IPS-18c (cell line): Measurements from ENCODE around the gene ZBTB47.

ENCODE experiments used
- H3K4me3 ChIP-seq: 2 replicates; pipeline ENCODE4 v1.7.0; 2013; ENCODE audit warnings: low read depth, mild to moderate bottlenecking, low read length, moderate library complexity; ENCODE audit not compliant: insufficient read depth
- H3K9me3 ChIP-seq: one replicate; pipeline ENCODE4 v1.6.1; 2013; ENCODE audit warnings: mild to moderate bottlenecking, low read length, moderate library complexity; ENCODE audit not compliant: control insufficient read depth, insufficient read depth

Gene ZBTB47

GRCh38 chr3:42673082-42673481, 19.6 kb downstream of the ZBTB47 start:
- H3K9me3 ChIP-seq = peaks cover 2% of the 10 kb centered on the region
- no peak overlapping the region for H3K4me3 ChIP-seq

- no peak overlapping the region for H3K4me3 ChIP-seq
Observed at GRCh38 chr3:42674146-42674545, 20.6 kb downstream of the ZBTB47 start.

DNA sequence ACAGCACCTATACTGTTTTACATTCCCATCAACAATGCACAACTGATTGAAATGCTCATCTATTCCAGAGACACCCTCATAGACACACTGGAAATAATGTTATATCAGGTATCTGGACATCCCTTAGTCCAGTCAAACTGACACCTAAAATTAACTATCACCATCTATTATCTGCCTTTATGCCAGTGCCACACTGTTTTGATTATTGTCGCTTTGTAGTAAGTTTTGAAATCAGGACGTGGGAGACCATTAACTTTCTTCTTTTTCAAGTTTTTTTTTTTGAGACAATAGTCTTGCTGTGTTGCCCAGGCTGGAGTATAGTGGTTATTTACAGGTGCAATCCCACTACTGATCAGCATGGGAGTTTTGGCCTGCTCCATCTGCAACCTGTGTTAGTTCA, 22.4 kb downstream of the ZBTB47 start:
- H3K9me3 ChIP-seq = no peaks in the 10 kb centered on the region
- no peak overlapping the region for H3K4me3 ChIP-seq

More at GRCh38 chr3:42674146-42674545, 20.6 kb downstream of the ZBTB47 start:
- peaks cover 2% of the 10 kb centered on the region for H3K9me3 ChIP-seq

- Histone ChIP-seq H3K9me3 (no peaks in the 10 kb centered on the region), H3K4me3 (no peak overlapping the region)
Observed at GRCh38 chr3:42678447-42678846, 24.9 kb downstream of the ZBTB47 start.

DNA sequence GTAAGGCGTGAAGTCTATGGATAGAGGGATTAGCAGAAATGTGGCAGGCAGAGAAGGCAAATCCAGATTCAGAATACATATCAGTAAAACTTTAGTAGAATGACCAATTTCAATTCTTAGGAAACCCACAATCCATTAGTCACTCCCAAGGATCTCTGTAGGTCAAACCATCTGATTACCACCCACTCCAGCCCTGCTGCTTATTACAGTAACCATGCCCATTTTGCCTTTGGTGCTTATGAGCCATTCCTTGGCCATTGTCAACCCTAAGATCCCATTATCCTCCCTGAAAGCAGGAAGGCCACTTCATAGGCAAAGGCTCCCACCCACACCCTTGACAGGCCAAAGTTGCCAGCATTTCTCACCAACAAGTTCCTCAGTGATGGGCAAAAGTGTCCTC, 26.8 kb downstream of the ZBTB47 start:
- Histone ChIP-seq H3K4me3 (no peak overlapping the region), H3K9me3 (no peaks in the 10 kb centered on the region)

GRCh38 chr3:42680806-42681205, 27.3 kb downstream of the ZBTB47 start:
- H3K9me3 ChIP-seq = no peaks in the 10 kb centered on the region

DNA sequence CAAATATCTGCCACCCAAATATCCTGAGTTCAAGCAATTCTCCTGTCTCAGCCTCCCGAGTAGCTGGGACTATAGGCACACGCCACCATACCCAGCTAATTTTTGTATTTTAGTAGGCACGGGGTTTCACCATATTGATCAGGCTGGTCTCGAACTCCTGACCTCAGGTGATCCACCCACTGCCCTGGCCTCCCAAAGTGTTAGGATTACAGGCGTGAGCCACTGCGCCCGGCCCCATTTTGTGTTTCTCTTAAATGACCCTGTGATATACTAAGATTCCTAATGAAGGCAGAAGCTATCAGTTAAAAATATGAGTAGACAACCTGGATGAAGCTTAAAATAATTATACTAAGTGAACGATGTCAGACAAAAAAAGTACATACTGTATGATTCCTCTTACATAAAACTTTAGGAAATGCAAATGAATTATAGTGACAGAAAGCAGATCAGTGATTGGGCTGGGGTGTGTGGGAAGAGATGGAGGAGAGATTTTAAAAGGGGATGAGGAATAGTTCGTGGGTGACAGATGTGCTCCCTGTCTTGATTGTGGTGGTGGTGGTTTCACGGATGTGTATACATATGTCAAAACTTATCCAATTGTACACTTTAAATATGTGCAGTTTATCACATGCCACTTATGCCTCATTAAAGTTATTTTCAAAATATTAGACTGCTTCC, 28.0 kb downstream of the ZBTB47 start:
- no peak overlapping the region for H3K4me3 ChIP-seq
- H3K9me3 ChIP-seq = no peaks in the 10 kb centered on the region

More at GRCh38 chr3:42680806-42681205, 27.3 kb downstream of the ZBTB47 start:
- H3K4me3 ChIP-seq = no peak overlapping the region

DNA sequence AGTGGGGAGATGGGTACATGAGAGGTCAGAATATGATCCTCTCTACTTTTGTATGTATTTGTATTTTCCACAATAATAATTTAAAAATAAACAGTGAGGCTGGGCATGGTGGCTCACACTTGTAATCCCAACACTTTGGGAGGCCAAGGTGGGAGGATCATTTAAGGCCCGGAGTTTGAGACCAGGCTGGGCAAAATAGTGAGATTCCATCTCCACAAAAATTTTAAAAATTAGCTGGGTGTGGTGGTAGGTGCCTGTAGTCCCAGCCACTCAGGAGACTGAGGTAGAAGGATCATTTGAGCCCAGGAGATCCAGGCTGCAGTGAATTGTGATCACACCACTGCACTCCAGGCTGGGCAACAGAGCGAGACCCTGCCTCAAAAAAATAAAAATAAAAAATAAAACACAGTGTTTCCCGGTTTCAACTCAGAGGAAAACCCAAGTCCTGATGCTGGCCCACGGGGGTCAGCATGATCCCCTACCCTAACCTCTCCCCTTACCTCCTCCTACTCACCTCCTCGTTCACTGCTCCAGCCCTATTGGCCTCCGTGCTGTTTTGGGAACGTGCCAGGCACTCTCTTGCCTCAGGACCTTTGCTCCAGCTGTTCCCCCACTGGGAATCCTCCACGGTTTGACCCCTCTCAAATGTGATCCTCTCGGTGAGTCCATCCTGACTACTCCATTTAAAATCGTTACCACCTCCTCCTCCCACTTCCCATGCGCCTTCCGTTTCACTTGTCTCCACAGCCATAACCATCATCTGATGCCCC, 29.0 kb downstream of the ZBTB47 start:
- Histone ChIP-seq H3K9me3 (no peaks in the 10 kb centered on the region), H3K4me3 (no peak overlapping the region)

DNA sequence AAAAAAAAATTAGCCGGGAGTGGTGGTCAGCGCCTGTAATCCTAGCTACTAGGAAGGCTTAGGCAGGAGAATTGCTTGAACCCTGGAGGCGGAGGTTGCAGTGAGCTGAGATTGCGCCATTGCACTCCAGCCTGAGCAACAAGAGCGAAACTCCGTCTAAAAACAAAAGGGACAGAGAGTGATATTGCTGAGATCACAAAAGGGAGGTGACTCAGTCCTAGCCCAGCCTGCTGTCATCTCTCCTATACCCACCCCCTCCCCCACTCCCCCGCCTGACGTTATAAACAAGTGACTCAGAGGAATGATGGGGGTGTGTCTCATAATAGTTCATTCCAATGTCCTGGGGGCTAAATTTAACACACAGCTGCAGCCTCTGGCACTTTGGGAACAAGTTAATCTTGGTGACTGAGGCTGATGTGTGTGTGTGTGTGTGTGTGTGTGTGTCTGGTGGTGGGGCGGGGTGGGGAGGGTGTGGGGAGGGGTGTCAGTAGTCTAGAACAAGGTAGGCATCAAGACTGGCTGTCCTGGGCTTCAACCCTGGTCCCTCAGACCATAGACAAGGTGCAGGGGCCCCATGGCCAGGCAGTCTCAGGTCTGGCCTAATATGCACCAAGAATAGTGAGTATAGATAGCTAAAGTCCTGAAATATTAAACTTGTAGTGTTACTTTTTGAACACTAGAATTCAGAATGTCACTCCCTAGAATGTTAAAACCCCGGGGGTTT, 30.5 kb downstream of the ZBTB47 start:
- H3K4me3 ChIP-seq = no peak overlapping the region
- H3K9me3 ChIP-seq = no peaks in the 10 kb centered on the region

DNA sequence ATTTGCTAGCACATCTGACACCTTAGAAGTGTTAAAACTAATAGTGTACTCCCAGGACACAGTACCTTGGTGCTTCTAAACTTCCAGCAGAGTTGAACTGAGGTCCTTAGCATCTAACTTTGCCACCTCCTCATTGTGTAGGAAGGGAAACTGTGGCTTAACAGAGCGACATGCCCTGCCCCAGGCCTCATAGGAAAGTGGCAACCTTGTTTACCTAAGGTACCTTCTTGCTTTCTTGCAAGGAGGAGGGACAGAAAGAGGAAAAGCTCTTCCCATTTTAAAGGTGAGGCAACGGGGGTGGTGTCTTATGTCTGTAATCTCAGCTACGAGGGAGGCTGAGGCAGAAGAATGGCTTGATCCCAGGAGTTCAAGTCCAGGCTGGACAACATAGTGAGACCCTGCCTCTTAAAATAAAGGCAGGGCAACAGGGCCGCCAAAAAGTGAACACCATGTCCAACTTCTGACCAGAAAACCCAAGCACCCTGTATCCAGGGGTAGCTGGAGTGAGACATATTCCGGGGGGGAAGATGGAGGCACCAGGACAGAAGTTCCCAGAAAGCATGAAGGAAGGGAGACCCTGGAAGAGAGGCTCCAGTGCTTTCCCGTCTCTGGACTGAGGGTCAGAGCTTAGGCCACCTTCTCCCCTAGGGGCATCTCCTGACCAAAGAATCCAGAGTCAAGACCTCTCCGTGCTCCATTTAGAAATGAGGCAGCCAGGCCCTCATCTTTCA, 31.3 kb downstream of the ZBTB47 start:
- no peak overlapping the region for H3K4me3 ChIP-seq
- no peaks in the 10 kb centered on the region for H3K9me3 ChIP-seq

DNA sequence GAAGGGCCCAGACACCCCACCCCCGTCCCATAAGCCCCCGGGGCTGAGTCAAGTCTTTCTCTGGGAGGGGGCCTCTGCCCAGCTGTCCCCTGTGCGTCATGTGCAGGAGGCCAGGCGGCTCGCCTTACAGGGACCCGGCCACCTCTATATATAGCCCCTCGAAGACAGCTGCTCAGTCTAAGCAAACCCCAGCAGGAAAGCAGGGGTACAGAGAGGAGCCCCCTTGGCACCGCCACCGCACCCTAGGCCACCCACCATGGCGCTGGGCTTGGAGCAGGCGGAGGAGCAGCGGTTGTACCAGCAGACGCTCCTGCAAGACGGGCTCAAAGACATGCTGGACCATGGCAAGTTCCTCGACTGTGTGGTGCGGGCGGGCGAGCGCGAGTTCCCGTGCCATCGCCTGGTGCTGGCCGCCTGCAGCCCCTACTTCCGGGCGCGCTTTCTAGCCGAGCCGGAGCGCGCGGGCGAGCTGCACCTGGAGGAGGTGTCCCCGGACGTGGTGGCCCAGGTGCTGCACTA, 31.9 kb downstream of the ZBTB47 start, which contains the start of gene KLHL40:
TSS of gene KLHL40 (plus strand) at position 175 of the 519 bp plus-strand sequence. CDS start at position 257, 82 bp downstream.
- no peak within 1 kb of the TSS for H3K4me3 ChIP-seq
- H3K9me3 ChIP-seq = no peaks in the 10 kb centered on the region

DNA sequence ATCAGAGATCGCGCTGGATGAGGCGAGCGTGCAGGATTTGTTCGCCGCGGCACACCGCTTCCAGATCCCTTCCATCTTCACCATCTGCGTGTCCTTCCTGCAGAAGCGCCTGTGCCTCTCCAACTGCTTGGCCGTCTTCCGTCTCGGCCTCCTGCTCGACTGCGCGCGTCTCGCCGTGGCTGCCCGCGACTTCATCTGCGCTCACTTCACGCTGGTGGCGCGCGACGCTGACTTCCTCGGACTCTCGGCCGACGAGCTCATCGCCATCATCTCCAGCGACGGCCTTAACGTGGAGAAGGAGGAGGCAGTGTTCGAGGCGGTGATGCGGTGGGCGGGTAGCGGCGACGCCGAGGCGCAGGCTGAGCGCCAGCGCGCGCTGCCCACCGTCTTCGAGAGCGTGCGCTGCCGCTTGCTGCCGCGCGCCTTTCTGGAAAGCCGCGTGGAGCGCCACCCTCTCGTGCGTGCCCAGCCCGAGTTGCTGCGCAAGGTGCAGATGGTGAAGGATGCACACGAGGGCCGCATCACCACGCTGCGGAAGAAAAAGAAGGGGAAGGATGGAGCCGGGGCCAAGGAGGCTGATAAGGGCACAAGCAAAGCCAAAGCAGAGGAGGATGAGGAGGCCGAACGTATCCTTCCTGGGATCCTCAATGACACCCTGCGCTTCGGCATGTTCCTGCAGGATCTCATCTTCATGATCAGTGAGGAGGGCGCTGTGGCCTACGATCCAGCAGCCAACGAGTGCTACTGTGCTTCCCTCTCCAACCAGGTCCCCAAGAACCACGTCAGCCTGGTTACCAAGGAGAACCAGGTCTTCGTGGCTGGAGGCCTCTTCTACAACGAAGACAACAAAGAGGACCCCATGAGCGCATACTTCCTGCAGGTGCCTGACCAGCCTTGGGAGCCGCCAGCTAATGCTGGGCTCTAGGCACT, 32.7 kb downstream of the ZBTB47 start:
- H3K9me3 ChIP-seq = no peaks in the 10 kb centered on the region
- no peak overlapping the region for H3K4me3 ChIP-seq

- no peaks in the 10 kb centered on the region for H3K9me3 ChIP-seq
Observed at GRCh38 chr3:42686832-42687650, 33.5 kb downstream of the ZBTB47 start.

GRCh38 chr3:42688016-42688415, 34.5 kb downstream of the ZBTB47 start:
- Histone ChIP-seq H3K4me3 (no peak overlapping the region), H3K9me3 (no peaks in the 10 kb centered on the region)

More at GRCh38 chr3:42686832-42687650, 33.5 kb downstream of the ZBTB47 start:
- no peak overlapping the region for H3K4me3 ChIP-seq
